ENCODE data around the gene TUBB1. TPM values are rescaled to one million over a fixed set of nuclear protein-coding genes. Genes with fewer than 3 reads are reported as not detected.

Gene TUBB1
- total RNA-seq, 1 donor from 2014 or later = not detected

- H3K4me3 ChIP-seq = no peak overlapping the region
- H3K4me2 ChIP-seq = no peak overlapping the region
- no peak overlapping the region for H2AFZ ChIP-seq (replicated peaks)
- no peak for TF ChIP-seq EZH2 (IDR thresholded peaks at IDR 0.05)
- no peak for TF ChIP-seq EZH2phosphoT487 (IDR thresholded peaks at IDR 0.05)
- TF ChIP-seq CTCF (IDR thresholded peaks at IDR 0.05) = no peak
- H3K36me3 ChIP-seq = peaks cover 3% of the 10 kb centered on the region
- peaks cover 32% of the 10 kb centered on the region for H3K4me1 Mint-ChIP-seq
- no peaks in the 10 kb centered on the region for H3F3A ChIP-seq (ENCODE audit: low read depth)
- H3K79me2 ChIP-seq (ENCODE audit: low read depth) = peaks cover 19% of the 10 kb centered on the region
- peaks cover 22% of the 10 kb centered on the region for H4K20me1 ChIP-seq (ENCODE audit: low read depth)
- peak overlapping the region; percentile 52 for H3K27ac Mint-ChIP-seq
- H3K4me1 ChIP-seq = no peaks in the 10 kb centered on the region
- H3K9ac ChIP-seq = no peak overlapping the region
- no peaks in the 10 kb centered on the region for H3K9me3 ChIP-seq (ENCODE audit: low read depth)
- DNase-seq (ENCODE audit: low spot score) = no peak
- H3K27me3 Mint-ChIP-seq (ENCODE audit: insufficient read depth, low read depth) = peaks cover 2% of the 10 kb centered on the region
- peaks cover 33% of the 10 kb centered on the region for H3K36me3 Mint-ChIP-seq
- no peak overlapping the region for H3K4me3 Mint-ChIP-seq
- no peaks in the 10 kb centered on the region for H3K27me3 ChIP-seq
- H3K27ac ChIP-seq = no peak overlapping the region
- no peaks in the 10 kb centered on the region for H3K9me3 Mint-ChIP-seq
Measured at GRCh38 chr20:59022754-59023153, 3.5 kb downstream of the TUBB1 start.

- no peak overlapping the region for H3K9ac ChIP-seq
- H3K4me2 ChIP-seq = no peak overlapping the region
- Mint-ChIP-seq H3K9me3 (no peaks in the 10 kb centered on the region), H3K27me3 (ENCODE audit: insufficient read depth, low read depth) (peaks cover 2% of the 10 kb centered on the region), H3K36me3 (peaks cover 33% of the 10 kb centered on the region), H3K27ac (no peak overlapping the region), H3K4me1 (peaks cover 36% of the 10 kb centered on the region), H3K4me3 (no peak overlapping the region)
- no peak overlapping the region for H3K4me3 ChIP-seq
- H3K4me1 ChIP-seq = no peaks in the 10 kb centered on the region
- peaks cover 4% of the 10 kb centered on the region for H3K36me3 ChIP-seq
- no peaks in the 10 kb centered on the region for H3K9me3 ChIP-seq (ENCODE audit: low read depth)
- no peak overlapping the region for H3K27ac ChIP-seq
- no peaks in the 10 kb centered on the region for H3K27me3 ChIP-seq
- H2AFZ ChIP-seq (replicated peaks) = no peak overlapping the region
- peaks cover 28% of the 10 kb centered on the region for H3K79me2 ChIP-seq (ENCODE audit: low read depth)
- H4K20me1 ChIP-seq (ENCODE audit: low read depth) = peaks cover 30% of the 10 kb centered on the region
- no peak for DNase-seq (ENCODE audit: low spot score)
- TF ChIP-seq CTCF (IDR thresholded peaks at IDR 0.05) (no peak), EZH2phosphoT487 (IDR thresholded peaks at IDR 0.05) (no peak), EZH2 (IDR thresholded peaks at IDR 0.05) (no peak)
- no peaks in the 10 kb centered on the region for H3F3A ChIP-seq (ENCODE audit: low read depth)
Measured at GRCh38 chr20:59023616-59024015, 4.4 kb downstream of the TUBB1 start.

GRCh38 chr20:59024111-59024530 is 4.9 kb downstream of the TUBB1 start:
- H3K27me3 Mint-ChIP-seq (ENCODE audit: insufficient read depth, low read depth) = peaks cover 2% of the 10 kb centered on the region
- peaks cover 2% of the 10 kb centered on the region for H3K4me1 ChIP-seq
- H4K20me1 ChIP-seq (ENCODE audit: low read depth) = peaks cover 36% of the 10 kb centered on the region
- no peak overlapping the region for H3K4me3 ChIP-seq
- H3K79me2 ChIP-seq (ENCODE audit: low read depth) = peaks cover 33% of the 10 kb centered on the region
- H2AFZ ChIP-seq (replicated peaks) = no peak overlapping the region
- no peak overlapping the region for H3K4me3 Mint-ChIP-seq
- no peak overlapping the region for H3K27ac Mint-ChIP-seq
- no peak overlapping the region for H3K9ac ChIP-seq
- no peaks in the 10 kb centered on the region for H3K9me3 ChIP-seq (ENCODE audit: low read depth)
- peaks cover 6% of the 10 kb centered on the region for H3K36me3 ChIP-seq
- peaks cover 33% of the 10 kb centered on the region for H3K36me3 Mint-ChIP-seq
- H3K27ac ChIP-seq = no peak overlapping the region
- H3F3A ChIP-seq (ENCODE audit: low read depth) = no peaks in the 10 kb centered on the region
- H3K4me1 Mint-ChIP-seq = peaks cover 41% of the 10 kb centered on the region
- no peak for DNase-seq (ENCODE audit: low spot score)
- TF ChIP-seq EZH2 (IDR thresholded peaks at IDR 0.05) = no peak
- no peak for TF ChIP-seq CTCF (IDR thresholded peaks at IDR 0.05)
- TF ChIP-seq EZH2phosphoT487 (IDR thresholded peaks at IDR 0.05) = no peak
- H3K4me2 ChIP-seq = no peak overlapping the region
- H3K27me3 ChIP-seq = no peaks in the 10 kb centered on the region
- H3K9me3 Mint-ChIP-seq = no peaks in the 10 kb centered on the region
